ENCODE results near the gene GDF10.

GDF10 gene

GRCh38 chr10:47315421-47315820 lies 15.4 kb downstream of the GDF10 start:
- no CpG with 5 or more reads among the region's 2 CpGs for WGBS (ENCODE audit: extremely low coverage, insufficient coverage, low lambda C conversion rate)
- H3K27me3 ChIP-seq (ENCODE audit: insufficient read depth, low read length, poor library complexity) = no peaks in the 10 kb centered on the region
- H2BK120ac ChIP-seq (ENCODE audit: low read depth, low read length) = no peak overlapping the region
- H3K9ac ChIP-seq (ENCODE audit: low read length) = no peak overlapping the region
- no peaks in the 10 kb centered on the region for H3K79me2 ChIP-seq (ENCODE audit: control insufficient read depth, insufficient read depth, low read length)
- no peak overlapping the region for H4K5ac ChIP-seq (ENCODE audit: low read length)
- no peak overlapping the region for H4K8ac ChIP-seq (ENCODE audit: low read depth, low read length)
- no peak overlapping the region for H3K27ac ChIP-seq (ENCODE audit: low read depth, low read length)
- no peak overlapping the region for H3K4me3 ChIP-seq (ENCODE audit: low read length)
- no peak overlapping the region for H3K18ac ChIP-seq (ENCODE audit: low read length)
- DNase-seq = no peak
- no peak overlapping the region for H3K56ac ChIP-seq (ENCODE audit: low read length)
- H3K4ac ChIP-seq (ENCODE audit: low read depth, low read length) = no peak overlapping the region
- no peak overlapping the region for H2AK5ac ChIP-seq (ENCODE audit: low read length)
- H3K79me1 ChIP-seq (ENCODE audit: low read length) = no peaks in the 10 kb centered on the region
- no peak overlapping the region for H3K23ac ChIP-seq (ENCODE audit: low read length)
- H3K36me3 ChIP-seq (ENCODE audit: control insufficient read depth, insufficient read depth, low read length) = no peaks in the 10 kb centered on the region
- no peak overlapping the region for H2BK5ac ChIP-seq (ENCODE audit: low read length)
- no peaks in the 10 kb centered on the region for H3K4me1 ChIP-seq (ENCODE audit: control insufficient read depth, low read depth, low read length)
- no peak overlapping the region for H3K4me2 ChIP-seq (ENCODE audit: low read length)
- H2BK15ac ChIP-seq (replicated peaks; ENCODE audit: low read depth) = no peak overlapping the region

GRCh38 chr10:47316131-47316530 lies 16.1 kb downstream of the GDF10 start:
- WGBS (ENCODE audit: extremely low coverage, insufficient coverage, low lambda C conversion rate) = no CpG with 5 or more reads among the region's 5 CpGs
- no peak overlapping the region for H3K56ac ChIP-seq (ENCODE audit: low read length)
- H2BK15ac ChIP-seq (replicated peaks; ENCODE audit: low read depth) = no peak overlapping the region
- no peak overlapping the region for H4K8ac ChIP-seq (ENCODE audit: low read depth, low read length)
- no peak overlapping the region for H2BK5ac ChIP-seq (ENCODE audit: low read length)
- no peaks in the 10 kb centered on the region for H3K36me3 ChIP-seq (ENCODE audit: control insufficient read depth, insufficient read depth, low read length)
- no peak overlapping the region for H3K23ac ChIP-seq (ENCODE audit: low read length)
- no peak overlapping the region for H3K4me3 ChIP-seq (ENCODE audit: low read length)
- H2AK5ac ChIP-seq (ENCODE audit: low read length) = no peak overlapping the region
- no peak overlapping the region for H3K27ac ChIP-seq (ENCODE audit: low read depth, low read length)
- H3K27me3 ChIP-seq (ENCODE audit: insufficient read depth, low read length, poor library complexity) = no peaks in the 10 kb centered on the region
- H3K4me2 ChIP-seq (ENCODE audit: low read length) = no peak overlapping the region
- H4K5ac ChIP-seq (ENCODE audit: low read length) = no peak overlapping the region
- no peak overlapping the region for H3K18ac ChIP-seq (ENCODE audit: low read length)
- no peak for DNase-seq
- no peak overlapping the region for H3K9ac ChIP-seq (ENCODE audit: low read length)
- no peak overlapping the region for H2BK120ac ChIP-seq (ENCODE audit: low read depth, low read length)
- H3K79me2 ChIP-seq (ENCODE audit: control insufficient read depth, insufficient read depth, low read length) = no peaks in the 10 kb centered on the region
- H3K79me1 ChIP-seq (ENCODE audit: low read length) = no peaks in the 10 kb centered on the region
- H3K4ac ChIP-seq (ENCODE audit: low read depth, low read length) = no peak overlapping the region
- H3K4me1 ChIP-seq (ENCODE audit: control insufficient read depth, low read depth, low read length) = no peaks in the 10 kb centered on the region

- no peak overlapping the region for H2AK5ac ChIP-seq (ENCODE audit: low read length)
- H3K27me3 ChIP-seq (ENCODE audit: insufficient read depth, low read length, poor library complexity) = no peaks in the 10 kb centered on the region
- DNase-seq = peak; percentile 18
- no peak overlapping the region for H4K5ac ChIP-seq (ENCODE audit: low read length)
- H3K9ac ChIP-seq (ENCODE audit: low read length) = no peak overlapping the region
- H3K4me3 ChIP-seq (ENCODE audit: low read length) = no peak overlapping the region
- no CpG with 5 or more reads among the region's 4 CpGs for WGBS (ENCODE audit: extremely low coverage, insufficient coverage, low lambda C conversion rate)
- H3K27ac ChIP-seq (ENCODE audit: low read depth, low read length) = no peak overlapping the region
- no peak overlapping the region for H3K4me2 ChIP-seq (ENCODE audit: low read length)
- H2BK5ac ChIP-seq (ENCODE audit: low read length) = no peak overlapping the region
- no peaks in the 10 kb centered on the region for H3K4me1 ChIP-seq (ENCODE audit: control insufficient read depth, low read depth, low read length)
- no peaks in the 10 kb centered on the region for H3K79me2 ChIP-seq (ENCODE audit: control insufficient read depth, insufficient read depth, low read length)
- H2BK120ac ChIP-seq (ENCODE audit: low read depth, low read length) = no peak overlapping the region
- no peaks in the 10 kb centered on the region for H3K79me1 ChIP-seq (ENCODE audit: low read length)
- H4K8ac ChIP-seq (ENCODE audit: low read depth, low read length) = no peak overlapping the region
- no peak overlapping the region for H3K23ac ChIP-seq (ENCODE audit: low read length)
- no peak overlapping the region for H3K4ac ChIP-seq (ENCODE audit: low read depth, low read length)
- H3K18ac ChIP-seq (ENCODE audit: low read length) = no peak overlapping the region
- H2BK15ac ChIP-seq (replicated peaks; ENCODE audit: low read depth) = no peak overlapping the region
- H3K36me3 ChIP-seq (ENCODE audit: control insufficient read depth, insufficient read depth, low read length) = no peaks in the 10 kb centered on the region
- H3K56ac ChIP-seq (ENCODE audit: low read length) = no peak overlapping the region
Measured at GRCh38 chr10:47317251-47317650, 17.3 kb downstream of the GDF10 start.

GRCh38 chr10:47318706-47319105 lies 18.7 kb downstream of the GDF10 start:
- Histone ChIP-seq H3K79me2 (ENCODE audit: control insufficient read depth, insufficient read depth, low read length) (no peaks in the 10 kb centered on the region), H4K5ac (ENCODE audit: low read length) (no peak overlapping the region)

GRCh38 chr10:47319784-47320183 lies 19.8 kb downstream of the GDF10 start:
- H3K4me2 ChIP-seq (ENCODE audit: low read length) = no peak overlapping the region
- no peak overlapping the region for H3K9ac ChIP-seq (ENCODE audit: low read length)
- DNase-seq = no peak
- H3K79me1 ChIP-seq (ENCODE audit: low read length) = no peaks in the 10 kb centered on the region
- H3K36me3 ChIP-seq (ENCODE audit: control insufficient read depth, insufficient read depth, low read length) = no peaks in the 10 kb centered on the region
- no peaks in the 10 kb centered on the region for H3K79me2 ChIP-seq (ENCODE audit: control insufficient read depth, insufficient read depth, low read length)
- H3K27ac ChIP-seq (ENCODE audit: low read depth, low read length) = no peak overlapping the region
- H3K4me3 ChIP-seq (ENCODE audit: low read length) = no peak overlapping the region
- WGBS (ENCODE audit: extremely low coverage, insufficient coverage, low lambda C conversion rate) = no CpG with 5 or more reads among the region's 8 CpGs
- no peak overlapping the region for H2BK120ac ChIP-seq (ENCODE audit: low read depth, low read length)
- no peak overlapping the region for H4K8ac ChIP-seq (ENCODE audit: low read depth, low read length)
- no peak overlapping the region for H3K56ac ChIP-seq (ENCODE audit: low read length)
- H2AK5ac ChIP-seq (ENCODE audit: low read length) = no peak overlapping the region
- H2BK5ac ChIP-seq (ENCODE audit: low read length) = no peak overlapping the region
- H3K23ac ChIP-seq (ENCODE audit: low read length) = no peak overlapping the region
- H3K4me1 ChIP-seq (ENCODE audit: control insufficient read depth, low read depth, low read length) = no peaks in the 10 kb centered on the region
- no peak overlapping the region for H3K18ac ChIP-seq (ENCODE audit: low read length)
- no peaks in the 10 kb centered on the region for H3K27me3 ChIP-seq (ENCODE audit: insufficient read depth, low read length, poor library complexity)
- no peak overlapping the region for H2BK15ac ChIP-seq (replicated peaks; ENCODE audit: low read depth)
- no peak overlapping the region for H3K4ac ChIP-seq (ENCODE audit: low read depth, low read length)
- no peak overlapping the region for H4K5ac ChIP-seq (ENCODE audit: low read length)

More at GRCh38 chr10:47318706-47319105, 18.7 kb downstream of the GDF10 start:
- Histone ChIP-seq H2BK120ac (ENCODE audit: low read depth, low read length) (no peak overlapping the region), H3K79me1 (ENCODE audit: low read length) (no peaks in the 10 kb centered on the region), H3K36me3 (ENCODE audit: control insufficient read depth, insufficient read depth, low read length) (no peaks in the 10 kb centered on the region), H3K9ac (ENCODE audit: low read length) (no peak overlapping the region), H3K4me2 (ENCODE audit: low read length) (no peak overlapping the region), H3K4me1 (ENCODE audit: control insufficient read depth, low read depth, low read length) (no peaks in the 10 kb centered on the region), H2BK5ac (ENCODE audit: low read length) (no peak overlapping the region), H2AK5ac (ENCODE audit: low read length) (no peak overlapping the region), H3K27me3 (ENCODE audit: insufficient read depth, low read length, poor library complexity) (no peaks in the 10 kb centered on the region), H3K27ac (ENCODE audit: low read depth, low read length) (no peak overlapping the region), H3K18ac (ENCODE audit: low read length) (no peak overlapping the region), H3K4me3 (ENCODE audit: low read length) (no peak overlapping the region), H4K8ac (ENCODE audit: low read depth, low read length) (no peak overlapping the region), H3K56ac (ENCODE audit: low read length) (no peak overlapping the region), H2BK15ac (replicated peaks; ENCODE audit: low read depth) (no peak overlapping the region), H3K4ac (ENCODE audit: low read depth, low read length) (no peak overlapping the region), H3K23ac (ENCODE audit: low read length) (no peak overlapping the region)
- DNase-seq = peak; percentile 65
- no CpG with 5 or more reads among the region's 9 CpGs for whole genome bisulfite sequencing (ENCODE audit: extremely low coverage, insufficient coverage, low lambda C conversion rate)

GRCh38 chr10:47320812-47321211 lies 20.8 kb downstream of the GDF10 start:
- Histone ChIP-seq H3K9ac (ENCODE audit: low read length) (no peak overlapping the region), H3K4me1 (ENCODE audit: control insufficient read depth, low read depth, low read length) (no peaks in the 10 kb centered on the region), H3K79me2 (ENCODE audit: control insufficient read depth, insufficient read depth, low read length) (no peaks in the 10 kb centered on the region), H3K4me3 (ENCODE audit: low read length) (no peak overlapping the region), H3K56ac (ENCODE audit: low read length) (no peak overlapping the region), H3K4ac (ENCODE audit: low read depth, low read length) (no peak overlapping the region), H4K5ac (ENCODE audit: low read length) (no peak overlapping the region), H3K36me3 (ENCODE audit: control insufficient read depth, insufficient read depth, low read length) (no peaks in the 10 kb centered on the region), H2BK15ac (replicated peaks; ENCODE audit: low read depth) (no peak overlapping the region), H2BK120ac (ENCODE audit: low read depth, low read length) (no peak overlapping the region), H3K18ac (ENCODE audit: low read length) (no peak overlapping the region), H3K27ac (ENCODE audit: low read depth, low read length) (no peak overlapping the region), H3K4me2 (ENCODE audit: low read length) (no peak overlapping the region), H3K23ac (ENCODE audit: low read length) (no peak overlapping the region), H3K27me3 (ENCODE audit: insufficient read depth, low read length, poor library complexity) (no peaks in the 10 kb centered on the region), H4K8ac (ENCODE audit: low read depth, low read length) (no peak overlapping the region), H3K79me1 (ENCODE audit: low read length) (no peaks in the 10 kb centered on the region), H2BK5ac (ENCODE audit: low read length) (no peak overlapping the region), H2AK5ac (ENCODE audit: low read length) (no peak overlapping the region)
- no peak for DNase-seq
- no CpG with 5 or more reads among the region's 6 CpGs for WGBS (ENCODE audit: extremely low coverage, insufficient coverage, low lambda C conversion rate)
